KBM-7 (cell line): ENCODE measurements around the gene LTO1.
A peak's percentile ranks its signal among the peaks of the same experiment; 100 is the strongest.

Source experiments
- DNase-seq: peaks from one replicate; pipeline ENCODE4 v3.0.0-alpha.2; 2015
- in situ Hi-C: fragments of 300-500 bp; cut with MboI; formaldehyde crosslinking; loops from 2 replicates; pipeline ENCODE4 v1.14.3; 2020; ENCODE audit warnings: low sequenced_read_pairs, low pct_unique_long_range_greater_than_20kb, mixed read lengths

LTO1 gene

GRCh38 chr11:69674886-69675714, at the start of gene LTO1:
TSS of gene LTO1 (minus strand) at chr11:69675353. CDS start at chr11:69675239, 114 bp downstream.
- peak; percentile 97 for DNase-seq
- in situ Hi-C loops: loop anchor here (25.0 kb wide), 1 partner anchor 1063 kb away; no protein-coding TSS in a partner anchor

DNA sequence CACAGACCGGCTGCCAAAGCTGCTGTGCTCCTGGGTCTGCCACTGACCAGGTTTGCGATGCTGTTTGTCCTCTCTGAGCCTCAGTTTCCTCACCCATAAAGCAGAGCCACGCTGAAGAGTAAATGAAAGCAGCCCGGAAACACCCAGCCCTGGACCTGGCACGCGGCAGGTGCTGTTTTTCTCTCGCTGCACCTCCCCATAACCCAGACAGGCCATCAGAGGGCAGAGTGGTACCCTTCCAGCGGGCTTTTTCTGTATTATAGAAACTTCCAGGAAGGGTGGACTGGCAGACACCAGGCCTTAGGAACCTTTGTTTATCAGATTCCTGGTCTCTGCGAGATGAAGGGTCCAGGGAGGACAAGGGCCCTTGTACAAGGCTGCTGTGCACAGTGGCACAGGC, 46.6 kb upstream of the LTO1 start:
- no peak for DNase-seq
- in situ Hi-C loops: loop anchor here (25.0 kb wide), 2 partner anchors 166 to 466 kb away; no protein-coding TSS in a partner anchor

DNA sequence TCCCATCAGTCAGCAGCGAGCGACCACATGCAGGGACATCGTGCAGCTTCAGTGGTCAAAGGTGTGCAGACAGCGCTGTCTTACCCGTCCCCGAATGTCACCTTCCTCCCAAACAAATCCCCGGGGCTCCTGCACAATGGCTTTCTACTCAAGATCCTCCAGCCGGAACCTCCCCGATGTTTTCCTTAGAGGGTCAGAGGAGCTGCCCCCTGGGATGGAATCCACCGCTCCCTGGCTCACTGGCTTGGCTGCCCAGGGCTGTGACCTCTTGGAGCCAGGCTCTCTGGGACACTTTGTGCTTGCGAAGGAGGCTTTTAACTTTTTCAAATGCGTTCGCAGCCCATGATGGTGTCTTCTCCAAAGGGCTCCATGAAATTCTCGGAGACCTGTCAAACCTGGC, 46.0 kb upstream of the LTO1 start:
- DNase-seq: no peak
- in situ Hi-C loops: loop anchor here (25.0 kb wide), 2 partner anchors 166 to 466 kb away; no protein-coding TSS in a partner anchor

DNA sequence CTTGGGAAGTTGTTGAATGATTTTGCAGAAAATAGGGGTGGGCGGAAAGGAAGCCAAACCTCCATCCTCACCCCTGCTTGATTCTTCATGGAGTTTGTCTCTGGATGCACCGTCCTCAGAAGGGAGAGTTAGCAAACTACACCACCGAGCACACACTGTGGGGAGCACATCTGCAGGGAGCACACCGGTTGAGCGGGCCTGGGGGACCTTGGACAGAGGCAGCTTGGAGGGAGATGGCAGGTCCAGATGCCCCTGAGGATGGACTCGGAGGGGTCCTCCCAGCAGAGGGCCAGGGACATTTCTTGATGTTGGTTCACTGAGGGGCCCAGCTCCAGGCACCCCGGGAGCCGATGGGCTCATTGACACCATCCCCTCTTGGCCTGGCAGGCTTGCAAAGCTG, 43.8 kb upstream of the LTO1 start:
- no peak for DNase-seq
- in situ Hi-C loops: loop anchor here (25.0 kb wide), 2 partner anchors 168 to 468 kb away; no protein-coding TSS in a partner anchor

DNA sequence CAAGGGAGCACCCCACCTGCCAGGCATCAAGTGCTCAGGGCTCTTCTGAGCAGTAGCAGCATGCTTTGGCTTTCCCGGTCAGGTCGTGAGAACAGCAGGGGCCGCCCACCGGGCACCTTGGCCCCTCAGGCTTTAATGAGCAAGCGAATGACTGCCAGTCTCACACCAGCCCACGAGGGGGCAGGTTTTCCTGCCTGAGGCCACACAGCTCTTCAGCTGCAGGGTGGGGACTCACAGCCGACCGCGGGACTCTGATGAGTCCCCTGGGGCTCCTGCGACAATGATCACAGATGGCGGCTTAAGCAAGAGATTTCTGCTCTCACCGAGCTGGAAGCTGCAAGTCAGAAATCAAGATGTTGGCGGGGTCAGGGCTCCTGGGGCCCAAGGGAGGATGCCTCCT, 43.0 kb upstream of the LTO1 start:
- in situ Hi-C loops: loop anchor here (25.0 kb wide), 2 partner anchors 169 to 469 kb away; no protein-coding TSS in a partner anchor
- peak; percentile 35 for DNase-seq

GRCh38 chr11:69716891-69717747, 42.0 kb upstream of the LTO1 start:
- no peak for DNase-seq
- in situ Hi-C loops: loop anchor here (25.0 kb wide), 2 partner anchors 170 to 470 kb away; no protein-coding TSS in a partner anchor

DNA sequence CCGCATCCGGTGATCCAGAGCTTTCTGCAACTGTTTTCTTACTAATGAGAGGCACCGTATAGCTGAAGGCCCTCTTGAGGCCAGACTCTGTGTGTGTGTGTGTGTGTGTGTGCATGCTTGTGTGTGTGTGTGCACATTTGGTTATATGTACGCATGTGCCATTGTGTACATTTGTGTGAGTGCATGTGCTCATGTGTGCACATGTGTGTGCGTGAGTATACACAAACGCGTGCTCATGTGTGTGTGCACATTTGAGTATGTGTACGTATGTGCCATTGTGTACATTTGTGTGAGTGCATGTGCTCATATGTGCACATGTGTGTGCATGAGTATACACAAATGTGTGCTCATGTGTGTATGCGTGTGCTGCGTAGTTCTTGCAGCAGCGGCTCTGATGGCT, 40.9 kb upstream of the LTO1 start:
- in situ Hi-C loops: loop anchor here (25.0 kb wide), 2 partner anchors 171 to 471 kb away; no protein-coding TSS in a partner anchor
- no peak for DNase-seq

DNA sequence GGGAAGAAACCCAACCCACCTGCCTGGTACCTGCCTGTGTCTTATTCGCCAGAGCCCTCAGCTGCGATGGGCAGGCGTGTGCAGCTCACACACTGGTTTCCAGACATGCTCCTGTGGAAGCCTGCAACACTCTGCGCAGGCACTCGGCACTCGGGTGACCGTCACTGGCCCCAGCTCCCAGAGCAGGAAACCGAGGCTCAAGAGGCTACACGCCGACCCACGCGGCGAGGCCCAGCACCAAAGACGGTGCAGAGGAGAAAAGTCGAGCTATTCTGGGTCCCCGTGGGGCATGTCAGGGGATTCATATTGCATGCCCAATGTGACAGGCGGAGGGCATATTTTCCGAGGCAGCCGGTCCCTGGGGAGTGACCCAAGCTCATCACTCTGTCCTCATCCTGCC, 40.3 kb upstream of the LTO1 start:
- in situ Hi-C loops: loop anchor here (25.0 kb wide), 2 partner anchors 172 to 472 kb away; no protein-coding TSS in a partner anchor
- DNase-seq: no peak

- DNase-seq: peak; percentile 51
- in situ Hi-C loops: loop anchor here (25.0 kb wide), 2 partner anchors 175 to 475 kb away; no protein-coding TSS in a partner anchor
These were observed 37.0 kb upstream of the LTO1 start for GRCh38 chr11:69711822-69712801.

GRCh38 chr11:69708736-69709401, 33.7 kb upstream of the LTO1 start:
- in situ Hi-C loops: loop anchor here (25.0 kb wide), 2 partner anchors 178 to 478 kb away; no protein-coding TSS in a partner anchor
- no peak for DNase-seq

DNA sequence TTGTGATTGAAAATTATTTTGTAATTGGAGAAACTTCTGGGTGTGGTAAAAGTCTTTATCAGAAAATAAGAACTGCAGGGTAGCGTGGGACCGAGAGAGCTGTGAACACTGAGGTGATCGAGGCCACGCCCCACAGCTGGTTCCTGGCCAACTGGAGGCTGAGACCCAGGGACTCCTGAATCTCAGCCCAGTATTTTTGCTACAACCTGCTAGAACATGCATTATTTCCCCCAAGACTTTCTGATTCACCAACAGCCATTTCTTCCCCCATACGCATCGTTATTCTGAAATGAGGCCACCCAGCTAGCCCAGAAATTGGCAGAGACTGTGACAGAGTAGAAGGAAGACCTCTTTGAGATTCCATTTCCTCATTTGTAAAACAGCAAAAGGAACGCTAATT, 32.0 kb upstream of the LTO1 start:
- DNase-seq: no peak
- in situ Hi-C loops: loop anchor here (25.0 kb wide), 2 partner anchors 180 to 480 kb away; no protein-coding TSS in a partner anchor

GRCh38 chr11:69705901-69706787, 31.0 kb upstream of the LTO1 start:
- DNase-seq: no peak
- in situ Hi-C loops: loop anchor here (25.0 kb wide), 2 partner anchors 181 to 481 kb away; no protein-coding TSS in a partner anchor

DNA sequence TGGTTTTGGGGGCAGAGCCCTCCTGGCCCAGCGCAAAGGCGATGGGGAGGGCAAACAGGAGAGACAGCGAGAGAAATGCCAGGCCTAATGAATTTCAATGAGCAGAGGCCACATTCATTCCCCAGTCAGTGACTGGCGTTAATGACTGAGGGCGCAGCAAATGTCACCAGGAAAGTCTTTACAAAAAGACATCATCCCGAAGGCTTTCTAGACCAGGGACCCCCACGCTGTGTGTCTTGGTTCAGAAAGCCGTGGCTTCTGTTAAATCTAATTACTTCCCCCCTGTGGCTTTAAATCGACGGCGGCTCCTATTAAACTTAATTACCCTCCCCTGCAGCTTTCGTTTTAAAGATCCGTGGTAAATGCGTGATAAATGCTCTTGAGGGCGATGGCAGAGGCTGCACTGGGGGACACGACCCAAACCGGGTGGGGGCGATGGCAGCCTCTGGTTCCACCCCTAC, 30.2 kb upstream of the LTO1 start:
- in situ Hi-C loops: loop anchor here (25.0 kb wide), 2 partner anchors 182 to 482 kb away; no protein-coding TSS in a partner anchor
- no peak for DNase-seq

DNA sequence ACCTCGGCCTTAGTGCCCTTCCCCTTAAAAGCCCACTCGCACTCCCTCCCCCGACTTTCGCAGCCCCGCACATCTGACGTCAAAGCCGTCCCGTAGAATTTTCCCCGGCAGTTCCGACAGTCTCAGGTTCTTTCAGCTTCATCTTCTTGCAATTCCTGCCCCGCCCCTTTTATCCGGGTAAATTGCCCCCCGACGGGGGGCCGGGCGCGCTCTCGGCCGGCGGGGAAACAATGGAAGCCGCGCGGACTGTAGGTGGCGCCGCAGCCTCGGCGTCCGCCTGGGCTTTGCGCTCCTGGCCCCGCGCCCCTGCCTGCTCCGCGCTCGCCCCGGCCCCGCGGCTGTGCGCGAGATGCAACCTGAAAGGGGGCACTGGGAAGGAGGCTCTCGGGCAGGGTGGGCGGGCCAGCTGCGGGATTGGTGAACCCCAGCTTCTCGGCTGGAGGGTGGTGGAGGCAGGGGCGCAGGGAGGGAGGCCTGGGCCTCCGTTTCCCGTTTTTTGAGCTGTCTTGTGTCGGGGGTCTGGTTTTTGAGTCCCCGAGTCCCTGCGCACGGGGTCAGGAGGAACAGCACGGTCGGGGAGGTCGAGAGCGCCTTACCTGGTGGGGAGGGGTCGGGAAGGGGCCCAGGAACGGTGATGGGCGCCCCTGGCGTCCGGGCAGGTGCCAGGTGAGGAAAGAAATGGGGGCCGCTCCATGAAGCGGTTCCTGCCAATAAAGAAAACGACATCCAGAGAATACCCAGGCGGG, 29.5 kb upstream of the LTO1 start:
- DNase-seq: peak; percentile 29
- in situ Hi-C loops: loop anchor here (25.0 kb wide), 2 partner anchors 183 to 483 kb away; no protein-coding TSS in a partner anchor

GRCh38 chr11:69703768-69704507, 28.8 kb upstream of the LTO1 start, which contains the start of gene FGF19:
TSS of gene FGF19 (minus strand) at chr11:69704022. CDS start at chr11:69703876, 146 bp downstream.
- in situ Hi-C loops: loop anchor here (25.0 kb wide), 2 partner anchors 183 to 483 kb away; no protein-coding TSS in a partner anchor
- DNase-seq: no peak
